ENCODE results near the gene PALLD.
"Not testable (repeated sequence)": the region's sequence is repeated elsewhere in the genome, so short reads cannot be mapped to it uniquely, and the experiment has no call there.

Gene PALLD

DNA sequence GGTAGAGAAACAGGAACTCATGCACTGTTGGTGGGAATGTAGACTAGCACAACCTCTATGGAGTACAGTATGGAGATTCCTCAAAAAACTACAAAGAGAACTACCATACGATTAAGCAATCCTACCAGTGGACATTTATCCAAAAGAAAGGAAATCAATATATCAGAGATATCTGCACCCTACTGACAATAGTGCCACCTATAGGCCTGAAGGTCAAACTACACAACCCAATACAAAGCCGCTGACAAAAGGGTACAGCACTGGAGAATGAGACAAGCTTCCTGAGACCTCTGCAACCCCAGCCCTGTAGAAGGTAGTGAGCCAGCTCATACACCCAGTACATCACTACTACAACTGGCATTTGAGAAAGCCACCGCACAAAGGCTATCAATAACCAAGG, 446.1 kb downstream of the PALLD start:
- no peak for TF ChIP-seq EZH2 (IDR thresholded peaks at IDR 0.05; ENCODE audit: borderline replicate concordance, low read length)
- TF ChIP-seq, protein P1, sequence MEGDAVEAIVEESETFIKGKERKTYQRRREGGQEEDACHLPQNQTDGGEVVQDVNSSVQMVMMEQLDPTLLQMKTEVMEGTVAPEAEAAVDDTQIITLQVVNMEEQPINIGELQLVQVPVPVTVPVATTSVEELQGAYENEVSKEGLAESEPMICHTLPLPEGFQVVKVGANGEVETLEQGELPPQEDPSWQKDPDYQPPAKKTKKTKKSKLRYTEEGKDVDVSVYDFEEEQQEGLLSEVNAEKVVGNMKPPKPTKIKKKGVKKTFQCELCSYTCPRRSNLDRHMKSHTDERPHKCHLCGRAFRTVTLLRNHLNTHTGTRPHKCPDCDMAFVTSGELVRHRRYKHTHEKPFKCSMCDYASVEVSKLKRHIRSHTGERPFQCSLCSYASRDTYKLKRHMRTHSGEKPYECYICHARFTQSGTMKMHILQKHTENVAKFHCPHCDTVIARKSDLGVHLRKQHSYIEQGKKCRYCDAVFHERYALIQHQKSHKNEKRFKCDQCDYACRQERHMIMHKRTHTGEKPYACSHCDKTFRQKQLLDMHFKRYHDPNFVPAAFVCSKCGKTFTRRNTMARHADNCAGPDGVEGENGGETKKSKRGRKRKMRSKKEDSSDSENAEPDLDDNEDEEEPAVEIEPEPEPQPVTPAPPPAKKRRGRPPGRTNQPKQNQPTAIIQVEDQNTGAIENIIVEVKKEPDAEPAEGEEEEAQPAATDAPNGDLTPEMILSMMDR (IDR thresholded peaks at IDR 0.05; ENCODE audit: low read length), result peak; percentile 69
- no peak overlapping the region for H2AFZ ChIP-seq (ENCODE audit: low read length)
- H3K9me3 ChIP-seq (ENCODE audit: low read length), result no peaks in the 10 kb centered on the region
- no peaks in the 10 kb centered on the region for H3F3A ChIP-seq (ENCODE audit: insufficient read depth, low read length)
- no peak overlapping the region for H3K4me3 ChIP-seq (ENCODE audit: low read depth, low read length, poor library complexity, severe bottlenecking)
- H3K27me3 ChIP-seq (ENCODE audit: insufficient read depth, low read length), result no peaks in the 10 kb centered on the region
- H3K4me2 ChIP-seq (ENCODE audit: low read length), result no peak overlapping the region
- H3K9me2 ChIP-seq (ENCODE audit: low read depth, low read length), result no peaks in the 10 kb centered on the region
- H3K9ac ChIP-seq (ENCODE audit: low read length), result no peak overlapping the region
- no peak overlapping the region for H3K27ac ChIP-seq (ENCODE audit: low read depth, low read length, poor library complexity, severe bottlenecking)
- H4K20me1 ChIP-seq (ENCODE audit: insufficient read depth, low read length), result no peaks in the 10 kb centered on the region
- H3K79me2 ChIP-seq (ENCODE audit: insufficient read depth, low read length), result no peaks in the 10 kb centered on the region
- H3K4me1 ChIP-seq (ENCODE audit: insufficient read depth, low read length, severe bottlenecking), result no peaks in the 10 kb centered on the region
- no peaks in the 10 kb centered on the region for H3K36me3 ChIP-seq (ENCODE audit: insufficient read depth, low read length)

DNA sequence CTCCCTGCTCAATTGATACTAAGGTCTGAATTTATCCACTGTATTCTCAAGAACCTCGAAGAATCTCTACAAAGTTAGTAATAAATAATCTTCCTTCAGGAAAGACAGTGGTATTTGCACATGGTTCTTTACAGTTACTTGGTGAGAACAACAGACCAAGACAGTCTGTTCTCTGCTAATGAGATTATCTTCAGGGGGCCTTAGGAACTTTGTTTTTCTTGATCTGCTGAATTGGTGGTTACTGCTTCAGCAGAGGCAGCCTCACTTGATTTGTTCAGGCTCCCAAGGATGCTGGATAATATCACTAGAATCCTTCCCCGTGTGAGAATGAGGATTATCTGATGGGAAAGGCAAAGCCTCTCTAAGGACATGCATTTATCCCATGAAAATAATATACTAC, 448.4 kb downstream of the PALLD start:
- H3K27me3 ChIP-seq (ENCODE audit: insufficient read depth, low read length), result no peaks in the 10 kb centered on the region
- TF ChIP-seq EZH2 (IDR thresholded peaks at IDR 0.05; ENCODE audit: borderline replicate concordance, low read length), result no peak
- TF ChIP-seq, protein P1 (IDR thresholded peaks at IDR 0.05; ENCODE audit: low read length), result no peak
- no peaks in the 10 kb centered on the region for H3K4me1 ChIP-seq (ENCODE audit: insufficient read depth, low read length, severe bottlenecking)
- no peak overlapping the region for H3K27ac ChIP-seq (ENCODE audit: low read depth, low read length, poor library complexity, severe bottlenecking)
- H3K9me2 ChIP-seq (ENCODE audit: low read depth, low read length), result no peaks in the 10 kb centered on the region
- no peaks in the 10 kb centered on the region for H3K79me2 ChIP-seq (ENCODE audit: insufficient read depth, low read length)
- H3K4me2 ChIP-seq (ENCODE audit: low read length), result no peak overlapping the region
- no peaks in the 10 kb centered on the region for H3K9me3 ChIP-seq (ENCODE audit: low read length)
- no peaks in the 10 kb centered on the region for H3F3A ChIP-seq (ENCODE audit: insufficient read depth, low read length)
- H3K4me3 ChIP-seq (ENCODE audit: low read depth, low read length, poor library complexity, severe bottlenecking), result no peak overlapping the region
- H2AFZ ChIP-seq (ENCODE audit: low read length), result no peak overlapping the region
- H4K20me1 ChIP-seq (ENCODE audit: insufficient read depth, low read length), result no peaks in the 10 kb centered on the region
- no peak overlapping the region for H3K9ac ChIP-seq (ENCODE audit: low read length)
- H3K36me3 ChIP-seq (ENCODE audit: insufficient read depth, low read length), result no peaks in the 10 kb centered on the region

DNA sequence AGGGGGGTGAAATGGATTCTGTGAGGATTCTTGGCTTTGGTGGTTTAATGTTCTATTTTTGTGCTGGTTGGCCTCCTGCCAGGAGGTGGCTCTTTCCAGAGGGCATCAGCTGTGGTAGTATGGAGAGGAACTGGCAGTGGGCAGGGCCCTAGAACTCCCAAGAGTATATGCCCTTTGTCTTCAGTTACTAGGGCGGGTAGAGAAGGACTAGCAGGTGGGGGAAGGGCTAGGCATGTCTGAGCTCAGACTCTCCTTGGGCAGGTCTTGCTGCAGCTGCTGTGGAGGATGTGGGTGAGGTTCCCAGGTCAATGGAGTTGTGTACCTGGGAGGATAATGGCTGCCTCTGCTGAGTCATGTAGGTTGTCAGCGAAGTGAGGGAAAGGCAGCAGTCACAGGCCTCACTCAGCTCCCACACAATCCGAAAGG, 456.0 kb downstream of the PALLD start:
- H3F3A ChIP-seq (ENCODE audit: insufficient read depth, low read length); H3K9me2 ChIP-seq (ENCODE audit: low read depth, low read length); H4K20me1 ChIP-seq (ENCODE audit: insufficient read depth, low read length); H3K4me1 ChIP-seq (ENCODE audit: insufficient read depth, low read length, severe bottlenecking); H3K36me3 ChIP-seq (ENCODE audit: insufficient read depth, low read length); H3K27me3 ChIP-seq (ENCODE audit: insufficient read depth, low read length); H3K79me2 ChIP-seq (ENCODE audit: insufficient read depth, low read length); H3K9ac ChIP-seq (ENCODE audit: low read length); H3K4me3 ChIP-seq (ENCODE audit: low read depth, low read length, poor library complexity, severe bottlenecking); H3K4me2 ChIP-seq (ENCODE audit: low read length); H3K27ac ChIP-seq (ENCODE audit: low read depth, low read length, poor library complexity, severe bottlenecking); H2AFZ ChIP-seq (ENCODE audit: low read length); H3K9me3 ChIP-seq (ENCODE audit: low read length): not testable (repeated sequence)

DNA sequence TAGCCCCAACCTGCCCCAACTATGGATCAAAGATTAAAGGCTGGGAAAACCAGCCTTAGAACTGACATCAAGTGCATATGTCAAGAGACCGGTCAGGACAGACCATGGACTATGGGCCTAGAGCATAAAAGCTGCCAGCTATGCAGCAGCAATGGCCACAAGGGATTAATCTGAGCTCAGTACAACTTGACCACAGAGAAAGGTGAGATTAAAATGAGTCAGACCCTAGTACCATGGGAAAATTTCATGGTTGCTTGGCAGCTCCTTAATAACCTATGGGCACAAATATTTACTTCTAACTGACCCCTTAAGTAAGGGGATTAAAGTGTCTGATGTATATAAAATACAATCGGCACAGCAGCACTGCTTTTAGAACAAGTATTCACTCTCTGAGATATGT, 458.8 kb downstream of the PALLD start:
- H3K4me3 ChIP-seq (ENCODE audit: low read depth, low read length, poor library complexity, severe bottlenecking), result no peak overlapping the region
- no peaks in the 10 kb centered on the region for H3K9me2 ChIP-seq (ENCODE audit: low read depth, low read length)
- H3K9me3 ChIP-seq (ENCODE audit: low read length), result no peaks in the 10 kb centered on the region
- no peaks in the 10 kb centered on the region for H3K4me1 ChIP-seq (ENCODE audit: insufficient read depth, low read length, severe bottlenecking)
- no peaks in the 10 kb centered on the region for H3K79me2 ChIP-seq (ENCODE audit: insufficient read depth, low read length)
- no peak overlapping the region for H2AFZ ChIP-seq (ENCODE audit: low read length)
- H3K27ac ChIP-seq (ENCODE audit: low read depth, low read length, poor library complexity, severe bottlenecking), result no peak overlapping the region
- no peaks in the 10 kb centered on the region for H3F3A ChIP-seq (ENCODE audit: insufficient read depth, low read length)
- TF ChIP-seq EZH2 (IDR thresholded peaks at IDR 0.05; ENCODE audit: borderline replicate concordance, low read length), result no peak
- TF ChIP-seq, protein P1 (IDR thresholded peaks at IDR 0.05; ENCODE audit: low read length), result no peak
- no peak overlapping the region for H3K4me2 ChIP-seq (ENCODE audit: low read length)
- H4K20me1 ChIP-seq (ENCODE audit: insufficient read depth, low read length), result no peaks in the 10 kb centered on the region
- H3K9ac ChIP-seq (ENCODE audit: low read length), result no peak overlapping the region
- no peaks in the 10 kb centered on the region for H3K27me3 ChIP-seq (ENCODE audit: insufficient read depth, low read length)
- H3K36me3 ChIP-seq (ENCODE audit: insufficient read depth, low read length), result no peaks in the 10 kb centered on the region
